Spleen (tissue), 7 donors: ENCODE measurements around the gene SLC8B1.

Experiments
- POLR2A ChIP-seq, 3 donors: fragments of 450-650 bp; IDR thresholded peaks; one replicate each; pipeline ENCODE4 v1.5.1; 2017; ENCODE audit warnings: antibody characterized with exemption in 3 of 3, mild to moderate bottlenecking in 1 of 3
- TF ChIP-seq, protein P1 (sequence below), 11 experiments: fragments of 200-600 bp in 7 of 11; fragments of 450-650 bp in 4 of 11; sonication (generic) in 4 of 11; IDR thresholded peaks in 8 of 11; conservative IDR thresholded peaks in 3 of 11; 1 replicate in 7 of 11; 2 replicates in 4 of 11; pipeline versions ENCODE4 v1.4.0 to v1.8.0; 2016 to 2021; ENCODE audit warnings: antibody characterized with exemption in 11 of 11, inconsistent platforms in 4 of 11, mild to moderate bottlenecking in 1 of 11
- donor health status: DM: no; HTN: no; CAD: no; lungs with moderate emphysema.
- donor health status: DM: no; HTN: no; CAD: no.
- donor health status: DM: no; HTN: no; CAD: no.

DNA sequence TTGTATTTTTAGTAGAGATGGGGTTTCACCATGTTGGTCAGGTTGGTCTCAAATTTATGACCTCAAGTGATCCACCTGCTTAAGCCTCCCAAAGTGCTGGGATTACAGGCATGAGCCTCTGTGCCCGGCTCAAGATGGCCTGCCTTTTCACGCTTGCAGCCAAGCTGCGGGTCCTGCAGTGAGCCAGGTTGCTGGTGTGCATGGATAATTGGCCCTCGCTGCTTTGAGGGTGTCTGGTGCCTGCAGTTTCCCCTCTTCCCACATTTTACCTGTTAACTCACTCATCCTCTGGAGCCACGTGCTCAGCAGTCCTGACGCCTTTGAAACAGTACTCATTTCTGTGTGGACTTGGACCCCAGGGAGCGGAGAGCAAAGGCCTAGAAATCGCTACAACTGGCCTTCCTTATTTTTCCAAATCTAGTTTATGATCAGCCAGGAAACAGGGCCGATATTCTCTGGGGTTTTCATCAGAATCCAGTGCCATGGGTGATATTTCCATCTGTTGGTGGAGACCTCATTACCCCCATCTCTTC is 71.4 kb downstream of the SLC8B1 start:
- TF ChIP-seq POLR2A (IDR thresholded peaks at IDR 0.05): no peak
- TF ChIP-seq, protein P1, sequence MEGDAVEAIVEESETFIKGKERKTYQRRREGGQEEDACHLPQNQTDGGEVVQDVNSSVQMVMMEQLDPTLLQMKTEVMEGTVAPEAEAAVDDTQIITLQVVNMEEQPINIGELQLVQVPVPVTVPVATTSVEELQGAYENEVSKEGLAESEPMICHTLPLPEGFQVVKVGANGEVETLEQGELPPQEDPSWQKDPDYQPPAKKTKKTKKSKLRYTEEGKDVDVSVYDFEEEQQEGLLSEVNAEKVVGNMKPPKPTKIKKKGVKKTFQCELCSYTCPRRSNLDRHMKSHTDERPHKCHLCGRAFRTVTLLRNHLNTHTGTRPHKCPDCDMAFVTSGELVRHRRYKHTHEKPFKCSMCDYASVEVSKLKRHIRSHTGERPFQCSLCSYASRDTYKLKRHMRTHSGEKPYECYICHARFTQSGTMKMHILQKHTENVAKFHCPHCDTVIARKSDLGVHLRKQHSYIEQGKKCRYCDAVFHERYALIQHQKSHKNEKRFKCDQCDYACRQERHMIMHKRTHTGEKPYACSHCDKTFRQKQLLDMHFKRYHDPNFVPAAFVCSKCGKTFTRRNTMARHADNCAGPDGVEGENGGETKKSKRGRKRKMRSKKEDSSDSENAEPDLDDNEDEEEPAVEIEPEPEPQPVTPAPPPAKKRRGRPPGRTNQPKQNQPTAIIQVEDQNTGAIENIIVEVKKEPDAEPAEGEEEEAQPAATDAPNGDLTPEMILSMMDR (IDR thresholded peaks at IDR 0.05 in 8 of 11, conservative IDR thresholded peaks at IDR 0.05 in 3 of 11): no peak
